SK-N-SH treated with all-trans-retinoic acid at 6 μM for 48 hours (cell line): Measurements from ENCODE around the gene ZNF148.

Experiments used
- ATAC-seq: fragments of 200-7000 bp; cut with Tn5 transposase; 3 replicates; pipeline ENCODE4 v1.9.1; 2020; ENCODE audit warnings: mild to moderate bottlenecking, moderate library complexity
- ARNTL ChIP-seq: fragments of 450-650 bp; formaldehyde crosslinking; IDR thresholded peaks from 2 replicates; pipeline ENCODE4 v1.5.0; 2020; ENCODE audit warnings: low read depth, mild to moderate bottlenecking, moderate library complexity, borderline replicate concordance
- BACH2 ChIP-seq: fragments of 250-450 bp; sonication (Bioruptor Pico); IDR thresholded peaks from 2 replicates; pipeline ENCODE4 v1.9.0; 2021; ENCODE audit warnings: mild to moderate bottlenecking, borderline replicate concordance
- CSDC2 ChIP-seq: fragments of 250-450 bp; sonication (Bioruptor Pico); IDR thresholded peaks from 2 replicates; pipeline ENCODE4 v1.5.0; 2020; ENCODE audit warnings: mild to moderate bottlenecking, moderate library complexity
- ESRRG ChIP-seq: fragments of 250-450 bp; sonication (Bioruptor Pico); IDR thresholded peaks from 2 replicates; pipeline ENCODE4 v1.6.1; 2021; ENCODE audit warnings: mild to moderate bottlenecking
- GLIS3 ChIP-seq: fragments of 250-450 bp; sonication (Bioruptor Pico); IDR thresholded peaks from 2 replicates; pipeline ENCODE4 v1.5.0; 2020; ENCODE audit warnings: mild to moderate bottlenecking, moderate library complexity
- ISL1 ChIP-seq: fragments of 250-450 bp; sonication (Bioruptor Pico); IDR thresholded peaks from 2 replicates; pipeline ENCODE4 v2.1.2; 2022; ENCODE audit warnings: mild to moderate bottlenecking, moderate library complexity
- OSR1 ChIP-seq: fragments of 250-450 bp; sonication (Bioruptor Pico); IDR thresholded peaks from 2 replicates; pipeline ENCODE4 v1.8.0; 2022; ENCODE audit warnings: moderate library complexity, mild to moderate bottlenecking, inconsistent platforms
- PPARA ChIP-seq: fragments of 250-450 bp; sonication (Bioruptor Pico); IDR thresholded peaks from 2 replicates; pipeline ENCODE4 v1.5.0; 2020; ENCODE audit warnings: mild to moderate bottlenecking, borderline replicate concordance
- RARB ChIP-seq: fragments of 250-450 bp; sonication (Bioruptor Pico); IDR thresholded peaks from 2 replicates; pipeline ENCODE4 v1.8.0; 2021; ENCODE audit warnings: mild to moderate bottlenecking, moderate library complexity
- SNAI2 ChIP-seq: fragments of 250-450 bp; sonication (Bioruptor Pico); IDR thresholded peaks from 2 replicates; pipeline ENCODE4 v1.5.0; 2020; ENCODE audit warnings: mild to moderate bottlenecking, moderate library complexity
- TCF4 ChIP-seq: fragments of 250-450 bp; sonication (Bioruptor Pico); IDR thresholded peaks from 2 replicates; pipeline ENCODE4 v1.8.0; 2021; ENCODE audit warnings: mild to moderate bottlenecking, moderate library complexity, borderline replicate concordance
- TOX ChIP-seq: fragments of 250-450 bp; sonication (Bioruptor Pico); IDR thresholded peaks from 2 replicates; pipeline ENCODE4 v1.8.0; 2021; ENCODE audit warnings: mild to moderate bottlenecking, moderate library complexity, borderline replicate concordance
- ZC3H10 ChIP-seq: fragments of 250-450 bp; sonication (Bioruptor Pico); IDR thresholded peaks from 2 replicates; pipeline ENCODE4 v1.5.1; 2021; ENCODE audit warnings: mild to moderate bottlenecking, moderate library complexity
- ZFP3 ChIP-seq: fragments of 250-450 bp; sonication (Bioruptor Pico); IDR thresholded peaks from 2 replicates; pipeline ENCODE4 v1.5.0; 2020; ENCODE audit warnings: mild to moderate bottlenecking, moderate library complexity
- ZFP30 ChIP-seq: fragments of 450-650 bp; formaldehyde crosslinking; IDR thresholded peaks from 2 replicates; pipeline ENCODE4 v1.5.0; 2022; ENCODE audit warnings: mild to moderate bottlenecking, moderate library complexity
- ZNF70 ChIP-seq: fragments of 450-650 bp; formaldehyde crosslinking; IDR thresholded peaks from 2 replicates; pipeline ENCODE4 v1.5.0; 2020; ENCODE audit warnings: mild to moderate bottlenecking, moderate library complexity
- ZNF8 ChIP-seq: fragments of 450-650 bp; formaldehyde crosslinking; IDR thresholded peaks from 2 replicates; pipeline ENCODE4 v1.5.0; 2020; ENCODE audit warnings: mild to moderate bottlenecking, moderate library complexity
- TF ChIP-seq, protein P1 (sequence below): fragments of 250-450 bp; sonication (Bioruptor Pico); IDR thresholded peaks from 2 replicates; pipeline ENCODE4 v1.8.0; 2021; ENCODE audit warnings: low read depth, mild to moderate bottlenecking, moderate library complexity, borderline replicate concordance
- TF ChIP-seq, protein P2 (sequence below): fragments of 250-450 bp; sonication (Bioruptor Pico); IDR thresholded peaks from 2 replicates; pipeline ENCODE4 v1.5.0; 2020; ENCODE audit warnings: mild to moderate bottlenecking, moderate library complexity
- TF ChIP-seq, protein P3 (sequence below): fragments of 250-450 bp; sonication (Bioruptor Pico); IDR thresholded peaks from 2 replicates; pipeline ENCODE4 v1.5.1; 2021; ENCODE audit warnings: mild to moderate bottlenecking, moderate library complexity
- TF ChIP-seq, protein P4 (sequence below): fragments of 250-450 bp; sonication (Bioruptor Pico); IDR thresholded peaks from 2 replicates; pipeline ENCODE4 v1.8.0; 2020; ENCODE audit warnings: mild to moderate bottlenecking, moderate library complexity, borderline replicate concordance
- TF ChIP-seq, protein P5 (sequence below): fragments of 250-450 bp; sonication (Bioruptor Pico); IDR thresholded peaks from 2 replicates; pipeline ENCODE4 v1.5.1; 2020; ENCODE audit warnings: low read depth, mild to moderate bottlenecking, moderate library complexity

The ZNF148 gene

DNA sequence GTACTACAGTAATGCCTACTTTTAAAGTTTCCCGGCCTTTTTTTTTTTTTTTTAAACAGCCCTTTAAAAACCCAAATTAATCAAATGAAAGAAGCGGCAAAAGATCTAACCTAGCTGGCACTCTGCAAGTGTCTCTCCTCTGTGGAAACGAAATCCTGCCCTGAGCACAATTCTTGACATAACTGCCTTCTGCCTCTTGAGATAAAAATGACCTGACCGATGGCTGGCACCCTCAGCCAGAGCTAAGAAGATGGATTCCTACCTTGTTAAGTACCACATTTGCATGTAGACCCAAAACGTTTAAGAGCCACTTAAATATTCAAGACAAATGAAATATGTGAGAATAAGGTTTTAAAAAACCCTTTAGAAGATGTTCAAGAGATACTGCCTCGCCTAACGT is 146.0 kb downstream of the ZNF148 start:
- ATAC-seq = no peak
- TF ChIP-seq, protein P1, sequence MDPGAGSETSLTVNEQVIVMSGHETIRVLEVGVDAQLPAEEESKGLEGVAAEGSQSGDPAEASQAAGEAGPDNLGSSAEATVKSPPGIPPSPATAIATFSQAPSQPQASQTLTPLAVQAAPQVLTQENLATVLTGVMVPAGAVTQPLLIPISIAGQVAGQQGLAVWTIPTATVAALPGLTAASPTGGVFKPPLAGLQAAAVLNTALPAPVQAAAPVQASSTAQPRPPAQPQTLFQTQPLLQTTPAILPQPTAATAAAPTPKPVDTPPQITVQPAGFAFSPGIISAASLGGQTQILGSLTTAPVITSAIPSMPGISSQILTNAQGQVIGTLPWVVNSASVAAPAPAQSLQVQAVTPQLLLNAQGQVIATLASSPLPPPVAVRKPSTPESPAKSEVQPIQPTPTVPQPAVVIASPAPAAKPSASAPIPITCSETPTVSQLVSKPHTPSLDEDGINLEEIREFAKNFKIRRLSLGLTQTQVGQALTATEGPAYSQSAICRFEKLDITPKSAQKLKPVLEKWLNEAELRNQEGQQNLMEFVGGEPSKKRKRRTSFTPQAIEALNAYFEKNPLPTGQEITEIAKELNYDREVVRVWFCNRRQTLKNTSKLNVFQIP (CRISPR knock-in tag) = no peak
- TF ChIP-seq ZFP3 (CRISPR knock-in tag) (no peak), SNAI2 (CRISPR knock-in tag) (no peak), ZNF8 (CRISPR knock-in tag) (no peak), RARB (no peak), ESRRG (CRISPR knock-in tag) (no peak), ISL1 (CRISPR knock-in tag) (no peak), BACH2 (CRISPR knock-in tag) (no peak), CSDC2 (CRISPR knock-in tag) (no peak), OSR1 (no peak), ARNTL (CRISPR knock-in tag) (no peak), PPARA (no peak), TOX (CRISPR knock-in tag) (no peak), ZC3H10 (CRISPR knock-in tag) (no peak)
- TF ChIP-seq, protein P2, sequence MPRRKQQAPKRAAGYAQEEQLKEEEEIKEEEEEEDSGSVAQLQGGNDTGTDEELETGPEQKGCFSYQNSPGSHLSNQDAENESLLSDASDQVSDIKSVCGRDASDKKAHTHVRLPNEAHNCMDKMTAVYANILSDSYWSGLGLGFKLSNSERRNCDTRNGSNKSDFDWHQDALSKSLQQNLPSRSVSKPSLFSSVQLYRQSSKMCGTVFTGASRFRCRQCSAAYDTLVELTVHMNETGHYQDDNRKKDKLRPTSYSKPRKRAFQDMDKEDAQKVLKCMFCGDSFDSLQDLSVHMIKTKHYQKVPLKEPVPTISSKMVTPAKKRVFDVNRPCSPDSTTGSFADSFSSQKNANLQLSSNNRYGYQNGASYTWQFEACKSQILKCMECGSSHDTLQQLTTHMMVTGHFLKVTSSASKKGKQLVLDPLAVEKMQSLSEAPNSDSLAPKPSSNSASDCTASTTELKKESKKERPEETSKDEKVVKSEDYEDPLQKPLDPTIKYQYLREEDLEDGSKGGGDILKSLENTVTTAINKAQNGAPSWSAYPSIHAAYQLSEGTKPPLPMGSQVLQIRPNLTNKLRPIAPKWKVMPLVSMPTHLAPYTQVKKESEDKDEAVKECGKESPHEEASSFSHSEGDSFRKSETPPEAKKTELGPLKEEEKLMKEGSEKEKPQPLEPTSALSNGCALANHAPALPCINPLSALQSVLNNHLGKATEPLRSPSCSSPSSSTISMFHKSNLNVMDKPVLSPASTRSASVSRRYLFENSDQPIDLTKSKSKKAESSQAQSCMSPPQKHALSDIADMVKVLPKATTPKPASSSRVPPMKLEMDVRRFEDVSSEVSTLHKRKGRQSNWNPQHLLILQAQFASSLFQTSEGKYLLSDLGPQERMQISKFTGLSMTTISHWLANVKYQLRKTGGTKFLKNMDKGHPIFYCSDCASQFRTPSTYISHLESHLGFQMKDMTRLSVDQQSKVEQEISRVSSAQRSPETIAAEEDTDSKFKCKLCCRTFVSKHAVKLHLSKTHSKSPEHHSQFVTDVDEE (CRISPR knock-in tag) = no peak
- TF ChIP-seq, protein P3, sequence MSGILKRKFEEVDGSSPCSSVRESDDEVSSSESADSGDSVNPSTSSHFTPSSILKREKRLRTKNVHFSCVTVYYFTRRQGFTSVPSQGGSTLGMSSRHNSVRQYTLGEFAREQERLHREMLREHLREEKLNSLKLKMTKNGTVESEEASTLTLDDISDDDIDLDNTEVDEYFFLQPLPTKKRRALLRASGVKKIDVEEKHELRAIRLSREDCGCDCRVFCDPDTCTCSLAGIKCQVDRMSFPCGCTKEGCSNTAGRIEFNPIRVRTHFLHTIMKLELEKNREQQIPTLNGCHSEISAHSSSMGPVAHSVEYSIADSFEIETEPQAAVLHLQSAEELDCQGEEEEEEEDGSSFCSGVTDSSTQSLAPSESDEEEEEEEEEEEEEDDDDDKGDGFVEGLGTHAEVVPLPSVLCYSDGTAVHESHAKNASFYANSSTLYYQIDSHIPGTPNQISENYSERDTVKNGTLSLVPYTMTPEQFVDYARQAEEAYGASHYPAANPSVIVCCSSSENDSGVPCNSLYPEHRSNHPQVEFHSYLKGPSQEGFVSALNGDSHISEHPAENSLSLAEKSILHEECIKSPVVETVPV (CRISPR knock-in tag) = no peak
- TF ChIP-seq, protein P4, sequence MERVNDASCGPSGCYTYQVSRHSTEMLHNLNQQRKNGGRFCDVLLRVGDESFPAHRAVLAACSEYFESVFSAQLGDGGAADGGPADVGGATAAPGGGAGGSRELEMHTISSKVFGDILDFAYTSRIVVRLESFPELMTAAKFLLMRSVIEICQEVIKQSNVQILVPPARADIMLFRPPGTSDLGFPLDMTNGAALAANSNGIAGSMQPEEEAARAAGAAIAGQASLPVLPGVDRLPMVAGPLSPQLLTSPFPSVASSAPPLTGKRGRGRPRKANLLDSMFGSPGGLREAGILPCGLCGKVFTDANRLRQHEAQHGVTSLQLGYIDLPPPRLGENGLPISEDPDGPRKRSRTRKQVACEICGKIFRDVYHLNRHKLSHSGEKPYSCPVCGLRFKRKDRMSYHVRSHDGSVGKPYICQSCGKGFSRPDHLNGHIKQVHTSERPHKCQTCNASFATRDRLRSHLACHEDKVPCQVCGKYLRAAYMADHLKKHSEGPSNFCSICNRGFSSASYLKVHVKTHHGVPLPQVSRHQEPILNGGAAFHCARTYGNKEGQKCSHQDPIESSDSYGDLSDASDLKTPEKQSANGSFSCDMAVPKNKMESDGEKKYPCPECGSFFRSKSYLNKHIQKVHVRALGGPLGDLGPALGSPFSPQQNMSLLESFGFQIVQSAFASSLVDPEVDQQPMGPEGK (CRISPR knock-in tag) = no peak

DNA sequence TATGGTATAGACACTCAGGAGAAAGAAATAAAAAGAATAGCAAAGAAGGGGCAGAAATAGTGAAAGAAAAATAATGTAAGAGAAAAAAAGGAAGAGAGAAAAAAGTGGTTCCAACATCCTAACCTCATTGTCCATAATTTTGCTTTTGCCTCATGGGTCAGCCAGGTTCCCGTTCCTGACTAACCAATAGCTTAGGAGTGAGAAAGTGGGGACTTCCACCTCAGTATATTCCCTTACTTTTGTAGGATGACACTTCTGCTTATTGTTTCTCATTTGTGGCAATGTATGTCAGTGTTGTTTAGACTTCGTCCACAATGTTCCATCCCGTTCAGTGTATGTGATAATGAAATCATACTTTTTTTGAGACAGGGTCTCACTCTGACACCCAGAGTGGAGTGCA is 153.3 kb downstream of the ZNF148 start:
- ATAC-seq = no peak
- TF ChIP-seq GLIS3 (CRISPR knock-in tag) (no peak), ARNTL (CRISPR knock-in tag) (no peak), ZFP30 (CRISPR knock-in tag) (no peak), ZNF8 (CRISPR knock-in tag) (no peak), OSR1 (no peak), ZNF70 (no peak), BACH2 (CRISPR knock-in tag) (no peak), TOX (CRISPR knock-in tag) (no peak), TCF4 (CRISPR knock-in tag) (no peak), ZFP3 (CRISPR knock-in tag) (no peak), ESRRG (CRISPR knock-in tag) (no peak), CSDC2 (CRISPR knock-in tag) (no peak), SNAI2 (CRISPR knock-in tag) (no peak), ZC3H10 (CRISPR knock-in tag) (no peak), ISL1 (CRISPR knock-in tag) (no peak)
- TF ChIP-seq, protein P5, sequence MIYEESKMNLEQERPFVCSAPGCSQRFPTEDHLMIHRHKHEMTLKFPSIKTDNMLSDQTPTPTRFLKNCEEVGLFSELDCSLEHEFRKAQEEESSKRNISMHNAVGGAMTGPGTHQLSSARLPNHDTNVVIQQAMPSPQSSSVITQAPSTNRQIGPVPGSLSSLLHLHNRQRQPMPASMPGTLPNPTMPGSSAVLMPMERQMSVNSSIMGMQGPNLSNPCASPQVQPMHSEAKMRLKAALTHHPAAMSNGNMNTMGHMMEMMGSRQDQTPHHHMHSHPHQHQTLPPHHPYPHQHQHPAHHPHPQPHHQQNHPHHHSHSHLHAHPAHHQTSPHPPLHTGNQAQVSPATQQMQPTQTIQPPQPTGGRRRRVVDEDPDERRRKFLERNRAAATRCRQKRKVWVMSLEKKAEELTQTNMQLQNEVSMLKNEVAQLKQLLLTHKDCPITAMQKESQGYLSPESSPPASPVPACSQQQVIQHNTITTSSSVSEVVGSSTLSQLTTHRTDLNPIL = no peak
- TF ChIP-seq, protein P2 (CRISPR knock-in tag) = no peak
- TF ChIP-seq, protein P1 (CRISPR knock-in tag) = no peak
- TF ChIP-seq, protein P3 (CRISPR knock-in tag) = no peak
